Activated T-helper 2 cell treated with anti-CD3 and anti-CD28 coated beads, Interferon-gamma antibody, Interleukin-2, Interleukin-4, amounts not matched to agents 10 μg/mL and 5 μg/mL and 100 μg/mL, durations not matched to agents 14 hours and 24 hours and 36 hours (primary cell): ENCODE results near the gene CTPS2. TPM values are rescaled to one million over a fixed set of nuclear protein-coding genes. Genes with fewer than 3 reads are reported as not detected.
"Not testable (repeated sequence)": the region's sequence is repeated elsewhere in the genome, so short reads cannot be mapped to it uniquely, and the experiment has no call there.

Source experiments
- DNase-seq: peaks from one replicate; pipeline ENCODE4 v3.0.0; 2021; ENCODE audit warnings: low spot score
- H3K27ac Mint-ChIP-seq: one replicate; pipeline ENCODE4 v1.8.0; 2021; ENCODE audit warnings: mixed read lengths
- H3K27me3 Mint-ChIP-seq: one replicate; pipeline ENCODE4 v1.8.0; 2021; ENCODE audit warnings: low read depth, mixed read lengths
- H3K36me3 Mint-ChIP-seq: one replicate; pipeline ENCODE4 v1.8.0; 2021; ENCODE audit warnings: low read depth, mixed read lengths
- H3K4me1 Mint-ChIP-seq: one replicate; pipeline ENCODE4 v1.8.0; 2021; ENCODE audit warnings: low read depth, mixed read lengths
- H3K4me3 Mint-ChIP-seq: one replicate; pipeline ENCODE4 v1.8.0; 2021; ENCODE audit warnings: low read depth, mild to moderate bottlenecking, moderate library complexity, mixed read lengths
- H3K9me3 Mint-ChIP-seq: one replicate; pipeline ENCODE4 v1.8.0; 2021; ENCODE audit warnings: mixed read lengths
- intact Hi-C: fragments of 100-400 bp; cut with micrococcal nuclease; formaldehyde crosslinking; loops from one replicate; pipeline ENCODE4 v1.15.1; 2023
- total RNA-seq: library from RNA; stranded (reverse); gene quantifications from 2 replicates; pipeline ENCODE4 v1.2.3, GENCODE V29; 2022

CTPS2 gene
- total RNA-seq, 1 donor from 2014 or later, result 9.3 TPM

- Mint-ChIP-seq H3K9me3 (no peaks in the 10 kb centered on the region), H3K4me3 (no peak overlapping the region), H3K36me3 (no peaks in the 10 kb centered on the region), H3K4me1 (peaks cover 5% of the 10 kb centered on the region), H3K27ac (no peak overlapping the region), H3K27me3 (no peaks in the 10 kb centered on the region)
- intact Hi-C loops, result no loop called here
- DNase-seq, result no peak
Observed at GRCh38 chrX:16638533-16638932, 73.9 kb downstream of the CTPS2 start.

GRCh38 chrX:16635596-16635995 is 76.9 kb downstream of the CTPS2 start:
- Mint-ChIP-seq H3K36me3 (no peaks in the 10 kb centered on the region), H3K27ac (no peak overlapping the region), H3K9me3 (no peaks in the 10 kb centered on the region), H3K27me3 (no peaks in the 10 kb centered on the region), H3K4me3 (no peak overlapping the region), H3K4me1 (peaks cover 5% of the 10 kb centered on the region)
- intact Hi-C loops, result no loop called here
- DNase-seq, result no peak

GRCh38 chrX:16635040-16635439 is 77.4 kb downstream of the CTPS2 start:
- no peak for DNase-seq
- Mint-ChIP-seq H3K27ac (no peak overlapping the region), H3K4me1 (peaks cover 5% of the 10 kb centered on the region), H3K4me3 (no peak overlapping the region), H3K36me3 (no peaks in the 10 kb centered on the region), H3K27me3 (no peaks in the 10 kb centered on the region), H3K9me3 (no peaks in the 10 kb centered on the region)
- intact Hi-C loops, result no loop called here

GRCh38 chrX:16633754-16634153 is 78.7 kb downstream of the CTPS2 start:
- Mint-ChIP-seq H3K36me3 (no peaks in the 10 kb centered on the region), H3K4me1 (peaks cover 5% of the 10 kb centered on the region), H3K27ac (no peak overlapping the region), H3K27me3 (no peaks in the 10 kb centered on the region), H3K4me3 (no peak overlapping the region), H3K9me3 (no peaks in the 10 kb centered on the region)
- DNase-seq, result no peak
- intact Hi-C loops, result no loop called here

- no peak for DNase-seq
- Mint-ChIP-seq H3K36me3 (no peaks in the 10 kb centered on the region), H3K4me1 (peaks cover 5% of the 10 kb centered on the region), H3K9me3 (no peaks in the 10 kb centered on the region), H3K27ac (no peak overlapping the region), H3K27me3 (no peaks in the 10 kb centered on the region), H3K4me3 (no peak overlapping the region)
- intact Hi-C loops, result no loop called here
Observed at GRCh38 chrX:16629909-16630308, 82.6 kb downstream of the CTPS2 start.

- intact Hi-C loops, result no loop called here
- Mint-ChIP-seq H3K4me3 (no peak overlapping the region), H3K4me1 (peaks cover 4% of the 10 kb centered on the region), H3K27ac (no peak overlapping the region), H3K9me3 (no peaks in the 10 kb centered on the region), H3K36me3 (no peaks in the 10 kb centered on the region), H3K27me3 (no peaks in the 10 kb centered on the region)
- no peak for DNase-seq
Observed at GRCh38 chrX:16628946-16629595, 83.4 kb downstream of the CTPS2 start.

GRCh38 chrX:16628511-16628910 is 84.0 kb downstream of the CTPS2 start:
- H3K9me3 Mint-ChIP-seq, H3K4me1 Mint-ChIP-seq, DNase-seq, H3K36me3 Mint-ChIP-seq, H3K4me3 Mint-ChIP-seq, H3K27me3 Mint-ChIP-seq, intact Hi-C loops, H3K27ac Mint-ChIP-seq: not testable (repeated sequence)

GRCh38 chrX:16619024-16619423 is 93.4 kb downstream of the CTPS2 start:
- Mint-ChIP-seq H3K9me3 (peaks cover 5% of the 10 kb centered on the region), H3K4me3 (no peak overlapping the region), H3K27me3 (no peaks in the 10 kb centered on the region), H3K27ac (no peak overlapping the region), H3K36me3 (peaks cover 22% of the 10 kb centered on the region), H3K4me1 (no peaks in the 10 kb centered on the region)
- no peak for DNase-seq
- intact Hi-C loops, result no loop called here

- Mint-ChIP-seq H3K9me3 (peaks cover 5% of the 10 kb centered on the region), H3K4me1 (no peaks in the 10 kb centered on the region), H3K27me3 (no peaks in the 10 kb centered on the region), H3K4me3 (no peak overlapping the region), H3K27ac (no peak overlapping the region), H3K36me3 (peaks cover 22% of the 10 kb centered on the region)
- DNase-seq, result no peak
- intact Hi-C loops, result no loop called here
Observed at GRCh38 chrX:16618422-16618821, 94.0 kb downstream of the CTPS2 start.

GRCh38 chrX:16617382-16617781 is 95.1 kb downstream of the CTPS2 start:
- Mint-ChIP-seq H3K4me1 (no peaks in the 10 kb centered on the region), H3K27me3 (no peaks in the 10 kb centered on the region), H3K36me3 (peaks cover 22% of the 10 kb centered on the region), H3K9me3 (peaks cover 5% of the 10 kb centered on the region), H3K27ac (no peak overlapping the region), H3K4me3 (no peak overlapping the region)
- intact Hi-C loops, result no loop called here
- no peak for DNase-seq

GRCh38 chrX:16612257-16612897 is 100.1 kb downstream of the CTPS2 start:
- no peak for DNase-seq

GRCh38 chrX:16610654-16611053 is 101.8 kb downstream of the CTPS2 start:
- H3K27me3 Mint-ChIP-seq, DNase-seq, intact Hi-C loops, H3K4me1 Mint-ChIP-seq, H3K9me3 Mint-ChIP-seq, H3K27ac Mint-ChIP-seq, H3K4me3 Mint-ChIP-seq, H3K36me3 Mint-ChIP-seq: not testable (repeated sequence)

More at GRCh38 chrX:16612257-16612897, 100.1 kb downstream of the CTPS2 start:
- H3K4me1 Mint-ChIP-seq, result no peaks in the 10 kb centered on the region
- intact Hi-C loops, result no loop called here
- no peaks in the 10 kb centered on the region for H3K9me3 Mint-ChIP-seq
- peaks cover 7% of the 10 kb centered on the region for H3K36me3 Mint-ChIP-seq
- H3K4me3 Mint-ChIP-seq, result no peak overlapping the region
- H3K27ac Mint-ChIP-seq, result no peak overlapping the region
- H3K27me3 Mint-ChIP-seq, result no peaks in the 10 kb centered on the region

- no peaks in the 10 kb centered on the region for H3K27me3 Mint-ChIP-seq
- H3K27ac Mint-ChIP-seq, result no peak overlapping the region
- intact Hi-C loops, result no loop called here
- no peak for DNase-seq
- H3K9me3 Mint-ChIP-seq, result no peaks in the 10 kb centered on the region
- no peak overlapping the region for H3K4me3 Mint-ChIP-seq
- H3K4me1 Mint-ChIP-seq, result no peaks in the 10 kb centered on the region
- peaks cover 2% of the 10 kb centered on the region for H3K36me3 Mint-ChIP-seq
Observed at GRCh38 chrX:16610121-16610621, 102.3 kb downstream of the CTPS2 start.
